ENCODE measurements around the gene SETD5.

The SETD5 gene

DNA sequence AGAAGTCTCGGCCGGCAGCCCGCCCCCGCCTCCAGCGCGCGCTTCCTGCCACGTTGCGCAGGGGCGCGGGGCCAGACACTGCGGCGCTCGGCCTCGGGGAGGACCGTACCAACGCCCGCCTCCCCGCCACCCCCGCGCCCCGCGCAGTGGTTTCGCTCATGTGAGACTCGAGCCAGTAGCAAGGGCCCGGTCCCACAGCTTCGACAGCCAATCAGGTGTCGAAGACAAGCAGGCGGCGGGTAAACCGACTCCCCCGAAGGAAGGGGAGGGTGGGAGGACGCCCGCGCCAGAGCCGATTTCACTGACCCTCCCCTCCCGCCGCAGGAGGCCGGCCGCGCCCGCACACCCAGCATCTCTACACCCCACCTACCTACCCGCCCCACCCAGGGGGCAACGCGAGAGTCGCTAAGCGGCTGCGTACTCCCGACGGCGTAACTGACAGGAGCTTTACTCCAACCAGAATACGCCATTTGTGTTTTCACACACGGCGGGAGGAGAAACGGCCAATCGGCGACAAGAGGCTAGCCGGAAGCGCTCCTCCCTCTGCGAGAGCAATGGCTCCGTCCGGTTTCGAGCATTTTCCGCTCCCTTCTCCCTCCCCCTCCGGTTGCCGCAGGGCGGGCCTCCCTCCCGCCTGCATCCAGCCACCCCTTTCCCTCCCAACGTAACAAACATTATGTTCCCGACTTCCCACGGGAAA lies 633 bp upstream of the SETD5 start:
- peak overlapping the region; percentile 76 for H3K4me3 ChIP-seq (ENCODE audit: low read depth, low read length)
- TF ChIP-seq, protein P1, sequence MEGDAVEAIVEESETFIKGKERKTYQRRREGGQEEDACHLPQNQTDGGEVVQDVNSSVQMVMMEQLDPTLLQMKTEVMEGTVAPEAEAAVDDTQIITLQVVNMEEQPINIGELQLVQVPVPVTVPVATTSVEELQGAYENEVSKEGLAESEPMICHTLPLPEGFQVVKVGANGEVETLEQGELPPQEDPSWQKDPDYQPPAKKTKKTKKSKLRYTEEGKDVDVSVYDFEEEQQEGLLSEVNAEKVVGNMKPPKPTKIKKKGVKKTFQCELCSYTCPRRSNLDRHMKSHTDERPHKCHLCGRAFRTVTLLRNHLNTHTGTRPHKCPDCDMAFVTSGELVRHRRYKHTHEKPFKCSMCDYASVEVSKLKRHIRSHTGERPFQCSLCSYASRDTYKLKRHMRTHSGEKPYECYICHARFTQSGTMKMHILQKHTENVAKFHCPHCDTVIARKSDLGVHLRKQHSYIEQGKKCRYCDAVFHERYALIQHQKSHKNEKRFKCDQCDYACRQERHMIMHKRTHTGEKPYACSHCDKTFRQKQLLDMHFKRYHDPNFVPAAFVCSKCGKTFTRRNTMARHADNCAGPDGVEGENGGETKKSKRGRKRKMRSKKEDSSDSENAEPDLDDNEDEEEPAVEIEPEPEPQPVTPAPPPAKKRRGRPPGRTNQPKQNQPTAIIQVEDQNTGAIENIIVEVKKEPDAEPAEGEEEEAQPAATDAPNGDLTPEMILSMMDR (IDR thresholded peaks at IDR 0.05; ENCODE audit: borderline replicate concordance, insufficient read depth, low read depth, low read length) = no peak

DNA sequence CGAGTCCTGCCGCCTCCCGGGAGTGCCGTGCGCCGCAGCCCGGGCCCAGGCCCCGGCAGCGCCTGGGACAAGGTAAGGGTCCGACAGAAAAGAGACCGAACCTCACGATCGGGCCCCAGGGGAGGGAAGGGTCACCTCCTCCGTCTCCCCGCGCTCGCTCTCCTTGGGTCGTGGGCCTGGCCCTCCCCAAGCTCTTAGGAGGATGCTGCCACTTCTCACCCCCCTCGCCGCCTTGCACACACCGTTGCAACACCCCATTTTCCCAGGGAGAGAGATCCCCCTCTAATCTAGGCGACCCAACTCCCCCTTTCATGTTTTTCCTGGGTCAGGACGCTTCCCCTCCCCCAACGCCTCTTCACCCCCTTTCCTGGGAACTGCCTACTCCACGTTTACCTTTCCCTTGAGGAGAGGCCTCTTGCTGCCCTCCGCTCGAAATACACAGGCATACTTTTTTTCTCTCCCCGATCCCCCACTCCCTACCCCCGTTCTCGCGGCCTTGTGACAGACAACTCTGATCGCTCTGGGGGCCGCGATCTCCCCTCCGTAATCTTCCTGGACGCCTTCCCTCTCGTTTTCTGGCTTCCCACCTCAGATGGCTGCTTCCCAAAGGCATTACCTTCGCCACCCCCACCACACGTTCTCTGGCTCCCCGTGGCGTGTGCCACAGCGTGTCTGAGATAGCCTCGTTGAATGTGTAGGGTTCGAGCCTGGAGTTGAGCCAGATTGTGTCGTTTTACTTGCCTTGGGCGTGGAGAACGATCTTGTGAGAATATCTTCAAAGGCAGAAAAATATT lies 688 bp downstream of the SETD5 start:
- peak overlapping the region; percentile 98 for H3K4me3 ChIP-seq (ENCODE audit: low read depth, low read length)
- TF ChIP-seq, protein P1 (IDR thresholded peaks at IDR 0.05; ENCODE audit: borderline replicate concordance, insufficient read depth, low read depth, low read length) = no peak

DNA sequence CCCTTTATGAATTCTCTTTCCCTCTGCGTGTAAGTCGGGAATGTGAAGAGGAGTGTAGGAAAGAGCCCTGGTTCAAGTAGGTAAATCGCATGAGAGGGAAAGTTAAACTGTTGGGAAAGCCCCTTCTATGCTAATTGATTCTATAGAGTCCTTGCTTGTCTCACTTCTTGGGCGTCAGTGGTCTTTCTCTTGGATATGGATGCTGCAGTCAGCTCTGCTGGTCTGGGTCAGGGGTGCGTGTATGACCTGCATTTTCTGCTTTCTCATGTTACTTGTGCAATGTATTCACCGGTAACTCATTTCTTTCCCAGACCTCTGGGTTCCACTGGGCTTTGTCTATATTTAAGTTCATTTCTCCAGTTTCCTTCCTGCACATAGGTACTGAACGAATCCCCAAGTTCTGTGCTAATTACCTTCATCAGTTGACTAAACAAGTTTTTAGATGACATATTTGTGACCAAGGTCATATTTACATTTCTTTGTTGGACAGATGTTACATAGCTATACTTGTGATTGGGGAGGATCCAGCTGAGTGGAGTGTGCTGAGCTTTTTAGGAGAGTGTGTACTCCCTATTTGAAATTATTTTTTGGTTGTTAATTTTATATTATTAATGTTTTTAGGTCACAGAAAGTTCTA lies 1.4 kb downstream of the SETD5 start:
- TF ChIP-seq, protein P1 (IDR thresholded peaks at IDR 0.05; ENCODE audit: borderline replicate concordance, insufficient read depth, low read depth, low read length) = no peak
- peak overlapping the region; percentile 98 for H3K4me3 ChIP-seq (ENCODE audit: low read depth, low read length)

DNA sequence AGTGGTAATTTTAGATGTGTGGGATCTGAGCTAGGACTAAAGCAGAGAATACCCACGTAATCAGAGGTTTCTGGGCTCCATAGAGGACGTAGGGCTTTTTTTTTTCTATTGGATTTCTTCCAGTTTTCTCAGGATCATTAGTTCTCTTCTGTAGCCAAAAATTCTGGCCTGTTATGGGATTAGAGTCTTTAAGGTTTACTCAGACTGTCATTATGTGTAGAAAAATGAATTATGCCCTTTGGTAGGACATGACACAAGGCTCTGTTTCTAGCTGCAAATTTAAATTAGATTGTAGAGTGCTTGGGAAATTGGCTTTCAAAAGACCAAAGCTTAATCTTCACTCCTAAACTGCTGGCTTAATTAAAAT lies 1.9 kb downstream of the SETD5 start:
- H3K4me3 ChIP-seq (ENCODE audit: low read depth, low read length) = peak overlapping the region; percentile 98
- TF ChIP-seq, protein P1 (IDR thresholded peaks at IDR 0.05; ENCODE audit: borderline replicate concordance, insufficient read depth, low read depth, low read length) = no peak

DNA sequence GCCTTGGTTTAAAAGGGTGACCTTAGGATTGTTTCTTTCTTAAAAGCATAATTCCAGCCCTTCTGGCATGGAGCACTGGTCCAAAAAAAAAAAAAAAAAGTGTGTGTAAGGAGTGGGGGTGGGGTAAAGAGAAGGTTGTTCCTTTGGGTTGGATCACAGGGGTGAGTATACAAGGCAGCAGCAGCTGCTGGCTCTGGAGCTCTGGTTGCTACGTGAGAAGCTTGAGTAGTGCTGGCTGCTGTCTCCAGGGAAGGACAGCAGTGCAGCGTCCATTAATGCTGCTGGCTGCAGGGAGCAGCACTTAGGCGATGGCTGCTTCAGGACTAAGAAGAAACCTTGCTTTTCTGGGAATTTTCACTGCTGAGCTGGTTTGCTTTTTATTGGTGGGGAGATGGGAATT lies 2.3 kb downstream of the SETD5 start:
- TF ChIP-seq, protein P1 (IDR thresholded peaks at IDR 0.05; ENCODE audit: borderline replicate concordance, insufficient read depth, low read depth, low read length) = no peak
- H3K4me3 ChIP-seq (ENCODE audit: low read depth, low read length) = peak overlapping the region; percentile 98

DNA sequence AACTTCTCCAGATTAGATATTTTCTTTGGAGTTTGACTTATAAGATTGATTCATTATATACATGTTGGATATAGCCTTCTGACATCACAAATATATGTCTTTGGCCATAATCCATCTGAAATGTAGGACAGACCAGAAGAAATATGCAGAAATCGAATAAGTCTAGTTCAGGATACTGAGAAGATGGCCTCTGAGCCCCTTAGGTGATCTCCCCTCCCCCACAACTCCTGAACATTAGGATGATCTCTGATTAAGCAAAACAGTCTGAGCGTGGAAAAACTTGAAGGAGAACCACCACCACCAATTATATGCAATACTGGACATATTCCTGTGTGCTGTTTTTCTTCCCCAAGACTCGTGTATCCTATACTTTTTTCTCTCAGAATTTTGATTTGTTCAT lies 3.2 kb downstream of the SETD5 start:
- peak overlapping the region; percentile 22 for H3K4me3 ChIP-seq (ENCODE audit: low read depth, low read length)
- TF ChIP-seq, protein P1 (IDR thresholded peaks at IDR 0.05; ENCODE audit: borderline replicate concordance, insufficient read depth, low read depth, low read length) = no peak
